NCI-H1930 (cell line): Measurements from ENCODE around the gene LGI4.
"Not testable (repeated sequence)": the region's sequence is repeated elsewhere in the genome, so short reads cannot be mapped to it uniquely, and the experiment has no call there.

Experiments used
- DNase-seq, 2 experiments: peaks; one replicate each; lab custom pipeline; 2025; lab: John Stamatoyannopoulos, UW

The LGI4 gene

DNA sequence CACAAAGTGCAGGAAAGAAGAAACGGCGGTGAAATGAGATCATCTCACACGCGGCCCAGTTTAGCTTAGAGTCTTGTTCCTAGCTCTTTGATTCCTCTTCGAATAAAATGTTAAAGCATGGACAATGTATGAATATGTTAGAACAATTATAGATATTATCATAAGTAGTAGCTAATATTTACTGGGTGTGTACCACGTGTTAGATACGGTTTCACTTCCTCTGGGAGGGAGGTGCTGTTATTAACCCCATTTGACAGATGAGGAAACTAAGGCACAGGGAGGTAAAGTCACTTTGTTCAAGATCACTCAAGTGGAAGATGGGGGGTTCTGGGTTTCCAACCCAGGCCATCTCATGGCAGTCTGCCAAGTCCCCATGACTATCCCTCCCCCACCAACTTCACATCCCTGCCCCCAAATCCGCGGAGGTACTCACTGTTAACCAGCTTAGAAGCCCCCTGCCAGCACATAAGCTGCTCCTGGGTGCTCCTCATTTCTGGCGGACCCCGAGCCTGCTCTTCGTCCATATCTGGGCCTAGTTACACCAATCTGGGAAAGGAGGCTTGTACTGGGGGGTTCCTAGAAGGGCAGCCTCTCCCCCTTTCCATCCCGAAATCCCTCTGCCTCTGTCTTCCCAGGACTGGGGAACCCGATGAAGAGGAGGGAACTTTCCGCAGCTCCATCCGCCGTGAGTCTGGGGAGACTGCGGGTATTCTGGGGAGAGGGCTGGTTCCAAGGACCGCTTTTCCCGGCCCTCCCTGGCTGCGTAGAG, 7.2 kb upstream of the LGI4 start:
- no peak for DNase-seq

DNA sequence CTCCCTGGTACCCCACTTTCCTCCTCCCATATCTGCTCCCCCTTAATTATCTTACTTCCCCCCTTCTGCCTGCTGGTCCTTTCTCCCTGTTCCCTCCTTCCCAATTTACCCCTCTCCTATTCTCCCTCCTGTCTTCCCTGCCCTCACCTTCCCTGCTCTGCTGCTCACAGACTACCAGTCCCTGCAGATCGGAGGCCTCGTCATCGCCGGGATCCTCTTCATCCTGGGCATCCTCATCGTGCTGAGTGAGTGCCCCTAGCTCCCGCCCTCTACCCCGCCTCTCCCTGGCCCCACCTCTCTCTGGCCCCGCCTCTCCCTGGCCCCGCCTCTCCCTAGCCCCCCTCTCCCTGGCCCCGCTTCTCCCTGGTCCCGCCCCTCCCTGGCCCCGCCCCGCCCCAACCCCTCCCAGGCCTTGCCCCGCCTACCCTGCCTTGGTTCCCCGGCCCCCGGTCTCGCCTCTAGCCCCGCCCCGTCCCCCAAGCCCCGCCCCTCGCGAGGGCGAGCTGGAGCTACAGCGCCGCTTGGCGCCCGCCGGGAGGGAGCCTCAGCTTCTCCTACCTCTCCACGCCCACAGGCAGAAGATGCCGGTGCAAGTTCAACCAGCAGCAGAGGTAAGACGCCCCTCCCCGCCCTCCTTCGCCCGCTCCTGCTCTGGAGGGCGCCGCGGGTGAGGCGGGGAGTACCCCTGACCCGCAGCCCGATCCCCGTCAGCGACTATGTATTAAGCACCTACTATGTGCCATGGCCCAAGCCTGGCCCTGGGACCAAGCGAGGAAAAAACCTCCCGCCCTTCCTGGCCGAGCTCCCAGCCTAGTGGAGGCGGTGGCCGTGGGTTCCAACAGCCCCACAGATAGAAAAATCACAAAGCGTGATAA, 6.3 kb upstream of the LGI4 start:
- peak; percentile 82 to 84 for DNase-seq

DNA sequence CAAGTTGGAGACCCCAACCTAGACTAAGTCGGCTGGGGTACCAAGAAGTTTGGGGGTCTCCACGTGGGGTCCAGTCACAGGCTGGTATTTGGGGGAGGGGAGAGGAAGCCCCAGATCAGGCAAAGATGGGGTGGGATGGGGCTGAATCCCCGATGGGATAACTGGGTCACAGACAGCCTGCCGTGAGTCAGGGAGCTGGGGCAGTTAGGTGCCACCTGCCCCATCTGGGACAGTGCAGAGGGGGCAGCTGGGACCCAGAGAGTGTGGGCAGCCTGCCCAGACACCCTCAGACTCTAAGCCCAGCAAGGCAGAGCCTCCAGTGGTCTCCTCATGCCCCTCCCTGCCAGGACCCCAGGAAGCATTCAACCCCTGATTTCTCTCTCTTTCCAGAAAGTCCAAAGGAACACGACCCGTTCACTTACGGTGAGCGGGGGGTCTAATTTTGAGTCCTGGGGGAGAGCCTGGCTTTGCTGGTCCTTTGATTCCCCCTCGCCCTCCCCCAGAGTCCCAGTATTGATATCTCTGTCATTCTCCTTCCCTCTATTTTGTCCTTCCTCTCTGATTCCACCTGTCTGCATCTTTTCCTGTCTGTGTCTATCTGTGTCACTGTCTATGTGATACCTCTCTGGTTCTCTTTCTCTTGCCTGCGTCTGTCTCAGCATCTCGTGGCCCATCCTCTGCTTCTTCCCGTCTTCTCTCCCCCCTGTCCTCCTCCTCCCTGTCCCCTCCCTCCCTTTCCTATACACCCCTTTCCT, 5.5 kb upstream of the LGI4 start:
- DNase-seq: no peak

DNA sequence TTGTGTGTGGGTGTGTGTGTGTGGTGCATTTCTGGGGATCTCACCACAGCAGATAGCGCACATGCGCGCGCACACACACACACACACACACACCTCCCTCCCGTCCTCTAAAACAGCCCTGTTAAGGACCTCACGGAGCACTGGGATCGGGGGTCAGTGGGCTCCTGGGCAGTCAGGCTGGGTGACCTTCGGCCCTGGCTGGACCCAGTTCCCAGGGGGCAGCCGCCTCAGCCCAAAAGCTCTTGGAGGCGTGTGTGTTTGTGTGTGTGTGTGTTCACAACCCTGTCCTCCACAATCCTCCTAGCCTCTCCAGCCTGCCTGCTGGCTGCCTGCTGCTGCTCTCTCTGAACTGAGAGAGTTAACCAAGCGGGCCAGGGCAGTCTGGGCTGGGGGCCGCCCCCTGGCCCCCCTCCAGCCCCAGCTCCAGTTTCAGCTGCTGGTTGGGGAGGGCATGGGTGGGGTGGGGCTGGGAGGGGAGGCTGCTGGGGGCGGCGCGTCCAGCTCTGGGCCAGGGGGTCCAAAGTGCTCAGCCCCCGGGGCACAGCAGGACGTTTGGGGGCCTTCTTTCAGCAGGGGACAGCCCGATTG, 3.5 kb upstream of the LGI4 start, which contains the start of gene FXYD1:
Gene FXYD1, plus strand, starts transcription at position 520 of the 588 bp plus-strand sequence. CDS start 1,256 bp downstream, outside the sequence.
- DNase-seq: no peak

DNA sequence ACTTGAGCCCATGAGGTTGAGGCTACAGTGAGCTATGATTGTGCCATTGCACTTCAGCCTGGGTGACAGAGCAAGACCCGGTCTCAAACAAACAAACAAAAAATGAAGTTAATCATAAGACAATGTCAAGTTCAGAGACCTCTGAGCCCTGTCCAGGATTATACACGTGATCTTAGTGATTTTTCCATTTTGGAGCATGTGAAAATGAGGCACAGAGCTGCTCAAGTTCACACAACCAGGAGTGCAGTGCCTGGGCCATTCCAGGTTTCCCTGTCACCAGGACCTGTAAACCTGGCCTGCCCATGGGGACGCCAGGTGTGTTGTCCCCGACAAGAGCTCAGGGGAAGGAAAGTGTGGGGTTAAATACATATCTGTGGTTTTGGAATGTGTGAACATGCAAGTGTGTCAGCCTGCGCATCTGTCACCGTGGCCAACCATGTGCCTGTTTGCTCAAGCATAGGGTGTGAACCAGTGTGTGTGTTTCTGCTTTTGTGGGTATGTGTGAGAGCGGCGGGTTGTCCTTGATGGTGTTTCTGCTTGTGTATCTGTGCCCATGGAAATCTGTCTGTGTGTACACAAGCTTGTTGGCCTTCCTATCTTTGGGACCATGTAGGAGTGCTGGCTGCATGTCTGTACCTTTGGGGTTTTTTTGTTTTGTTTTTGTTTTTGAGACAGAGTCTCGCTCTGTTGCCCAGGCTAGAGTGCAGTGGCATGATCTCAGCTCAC, 2.3 kb upstream of the LGI4 start:
- no peak for DNase-seq

DNA sequence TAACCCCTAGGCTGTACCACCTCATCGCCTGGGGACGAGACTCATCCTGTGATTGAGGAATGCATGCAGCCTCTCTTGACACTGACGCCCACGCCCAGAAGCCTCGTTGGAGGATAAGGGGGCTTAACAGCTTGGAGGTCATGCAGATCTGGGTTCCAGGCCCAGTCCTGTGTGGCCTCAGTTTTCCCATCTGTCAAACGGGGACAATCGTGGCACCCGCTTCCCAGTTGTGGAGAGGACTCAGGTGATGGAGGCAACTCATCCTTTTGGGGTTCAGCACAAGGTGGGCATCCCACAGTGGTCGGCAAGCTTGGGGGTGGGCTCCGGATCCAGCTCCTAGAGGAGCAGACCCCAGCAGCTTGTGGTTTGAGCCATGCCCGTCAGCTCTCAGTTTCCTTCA, 1.4 kb upstream of the LGI4 start:
- DNase-seq: no peak

DNA sequence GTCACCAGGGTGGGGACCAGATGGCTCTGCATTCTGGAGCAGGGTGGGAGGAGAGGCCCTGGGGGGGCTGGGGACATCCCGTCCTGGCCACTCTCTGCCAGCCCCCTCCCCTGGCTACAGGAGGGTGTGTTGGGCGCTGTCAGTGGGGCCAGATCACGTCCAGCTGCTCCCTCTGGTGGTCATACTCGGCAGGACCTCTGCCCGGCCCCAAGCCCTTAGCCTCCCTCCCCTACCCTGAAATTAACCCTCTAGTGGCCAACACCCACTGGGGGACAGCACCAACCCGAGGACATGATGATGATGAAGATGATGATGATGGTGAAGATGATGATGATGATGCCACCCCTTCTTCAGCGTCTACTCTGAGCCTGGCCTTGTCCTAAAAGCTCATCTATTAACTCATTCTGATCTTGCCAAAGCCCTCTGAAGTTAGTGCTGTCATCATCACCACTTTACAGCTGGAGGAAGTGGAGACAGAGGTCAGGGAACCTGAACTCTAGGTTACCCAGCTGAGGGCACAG, 590 bp upstream of the LGI4 start:
- DNase-seq: peak; percentile 37 to 54

DNA sequence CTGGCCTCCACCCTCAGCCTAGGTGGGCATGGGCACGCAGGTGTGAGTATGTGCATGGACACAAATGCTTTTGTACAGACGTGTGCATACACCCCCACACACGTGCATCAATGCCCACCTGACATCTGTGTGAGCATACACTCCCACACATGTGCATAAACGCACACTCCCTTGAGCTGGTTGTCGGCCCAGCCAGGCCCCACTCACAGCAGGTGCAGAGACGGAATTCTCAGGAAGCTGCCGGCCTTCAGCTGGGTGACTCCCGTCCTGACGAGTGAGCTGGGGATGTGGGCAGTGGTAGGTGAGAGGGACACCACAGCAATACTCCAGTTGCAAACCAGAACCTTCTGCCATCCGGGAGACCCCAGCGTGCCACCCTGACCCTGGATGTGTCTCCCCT, 1.0 kb downstream of the LGI4 start:
- DNase-seq: no peak

DNA sequence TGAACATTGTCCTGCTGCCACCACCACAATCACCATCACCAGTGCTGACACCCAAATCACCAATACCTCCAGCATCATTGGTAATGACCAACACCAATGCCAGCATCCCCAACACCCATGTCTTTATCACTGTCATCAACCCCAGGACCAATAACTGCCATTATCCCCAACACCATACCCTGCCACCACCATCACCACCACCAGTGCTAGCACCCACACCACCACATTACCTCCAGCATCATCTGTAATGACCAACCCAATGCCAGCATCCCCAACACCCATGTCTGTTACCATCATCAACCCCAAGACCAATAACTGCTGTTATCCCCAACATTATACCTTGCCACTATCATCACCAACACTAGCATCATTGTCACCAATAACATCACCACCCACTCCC, 2.6 kb downstream of the LGI4 start:
- no peak for DNase-seq

DNA sequence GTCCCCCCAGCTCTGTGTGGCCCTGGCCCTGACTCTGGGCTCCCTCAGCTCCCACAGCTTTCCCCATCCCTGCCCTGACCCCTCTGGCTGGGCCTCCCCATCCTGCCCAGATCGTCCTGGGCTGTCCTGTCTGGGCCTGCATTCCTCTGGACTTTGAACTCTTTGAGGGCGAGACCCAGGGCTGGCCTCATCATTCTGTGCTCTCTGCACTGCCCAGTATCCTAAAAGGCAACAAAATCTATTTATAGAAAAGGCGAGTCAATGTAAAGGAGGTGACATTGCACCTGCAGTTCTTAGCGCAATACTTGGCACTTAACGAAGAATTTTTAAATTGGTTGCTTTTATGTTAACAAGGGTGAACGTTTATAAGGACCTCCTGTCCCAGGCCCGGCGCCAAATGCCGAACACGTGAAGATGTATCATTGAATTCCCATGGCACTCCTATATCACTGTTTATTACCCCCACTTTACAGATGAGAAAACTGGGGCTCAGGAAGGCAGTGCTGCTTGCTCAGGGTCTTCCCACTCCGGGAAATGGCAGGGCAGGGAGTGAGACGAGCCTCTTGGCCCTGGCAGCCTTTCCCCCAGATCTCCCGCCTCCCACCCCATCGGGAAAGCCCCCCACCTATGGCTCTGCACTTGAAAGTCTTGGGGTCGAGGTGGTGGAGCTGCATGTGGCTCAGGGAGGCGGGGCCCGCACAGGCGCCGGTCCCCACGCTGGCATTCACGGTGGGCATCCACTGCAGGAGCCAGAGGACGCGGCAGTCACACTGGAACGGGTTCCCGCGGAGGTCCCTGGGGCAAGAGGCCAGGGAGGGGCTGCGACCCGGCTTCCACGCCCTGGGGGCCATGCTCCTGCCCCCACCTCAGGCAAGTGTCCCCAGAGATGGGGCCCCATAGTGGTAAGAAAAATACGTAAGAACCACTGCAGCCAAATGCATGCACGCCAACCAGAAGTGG, 3.8 kb downstream of the LGI4 start:
- no peak for DNase-seq

DNA sequence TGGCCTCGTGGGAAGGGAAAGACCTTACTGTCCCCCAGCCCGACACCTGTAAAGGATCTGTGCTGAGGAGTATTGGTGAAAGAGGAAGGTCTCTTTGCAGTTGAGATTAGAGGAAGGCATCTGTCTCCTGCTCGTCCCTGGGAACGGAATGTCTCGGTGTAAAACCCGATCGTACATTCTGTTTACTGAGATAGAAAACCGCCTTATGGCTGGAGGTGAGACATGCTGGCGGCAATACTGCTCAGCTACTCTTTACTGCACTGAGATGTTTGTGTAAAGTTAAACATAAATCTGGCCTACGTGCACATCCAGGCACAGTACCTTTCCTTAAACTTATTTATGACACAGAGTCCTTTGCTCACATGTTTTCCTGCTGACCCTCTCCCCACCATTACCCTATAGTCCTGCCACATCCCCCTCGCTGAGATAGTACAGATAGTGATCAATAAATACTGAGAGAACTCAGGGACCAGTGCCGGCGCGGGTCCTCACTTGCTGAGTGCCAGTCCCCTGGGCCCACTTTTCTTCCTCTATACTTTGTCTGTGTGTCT, 5.1 kb downstream of the LGI4 start:
- not testable (repeated sequence) for DNase-seq

DNA sequence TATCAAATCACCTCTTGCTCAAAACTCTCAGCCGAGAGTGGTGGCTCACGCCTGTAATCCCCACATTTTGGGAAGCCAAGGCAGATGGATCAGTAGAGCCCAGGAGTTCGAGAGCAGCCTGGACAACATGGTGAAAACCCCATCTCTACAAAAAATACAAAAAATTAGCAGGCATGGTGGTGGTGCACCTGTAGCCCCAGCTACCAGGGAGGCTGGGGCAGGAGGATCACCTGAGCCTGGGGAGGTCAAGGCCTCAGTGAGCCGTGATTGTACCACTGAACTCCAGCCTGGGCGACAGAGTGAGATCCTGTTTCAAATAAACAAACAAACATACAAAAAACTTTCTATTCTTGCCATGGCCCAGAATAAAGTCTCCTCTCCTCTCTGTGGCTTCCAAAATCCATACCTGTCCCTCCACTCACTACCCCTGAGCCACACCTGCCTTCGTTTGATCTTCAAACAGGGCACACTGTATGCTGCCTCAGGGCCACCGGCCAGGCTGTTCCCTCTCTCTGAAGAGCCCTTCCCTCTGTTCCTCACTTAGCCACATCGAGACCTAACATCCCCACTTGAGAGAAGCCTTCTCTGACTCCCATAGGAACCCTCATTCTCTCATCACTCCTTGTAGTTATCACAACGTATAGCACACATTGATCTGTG, 6.3 kb downstream of the LGI4 start:
- no peak for DNase-seq

DNA sequence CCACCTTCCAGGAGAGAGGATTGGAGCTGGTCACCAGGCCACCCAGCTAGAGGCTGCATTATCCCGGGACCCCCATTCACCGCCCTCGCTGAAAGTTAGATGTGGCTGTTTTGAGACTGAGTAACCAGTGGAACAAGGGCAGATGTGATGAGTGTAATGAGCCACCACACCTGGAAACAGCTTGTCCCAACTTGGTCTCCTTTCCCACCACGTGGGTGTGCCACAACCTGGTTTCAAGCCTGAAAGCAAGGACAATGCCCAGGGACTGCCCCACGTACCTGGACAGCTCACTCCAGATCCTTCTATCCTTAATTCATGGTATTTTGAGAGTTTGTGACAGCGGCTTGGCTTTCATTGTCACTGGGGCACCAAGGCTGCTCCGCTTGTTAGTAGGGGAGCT, 7.0 kb downstream of the LGI4 start:
- DNase-seq: no peak

DNA sequence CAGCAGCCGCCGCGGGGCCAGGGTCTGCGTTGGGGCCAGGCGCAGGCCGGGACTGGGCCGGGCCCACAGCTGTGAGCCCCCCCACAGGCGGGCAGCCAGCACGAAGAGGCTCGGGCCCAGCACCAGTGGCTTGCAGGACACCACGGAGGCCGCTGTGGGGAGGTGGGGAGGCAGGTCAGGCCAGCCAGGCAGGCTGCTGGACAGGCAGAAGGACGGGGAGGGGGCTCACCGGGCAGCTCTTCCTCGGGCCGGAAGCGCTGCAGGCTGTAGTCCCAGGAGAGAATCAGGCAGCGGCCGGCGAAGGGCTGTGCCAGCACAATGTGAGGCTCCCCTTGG, 8.3 kb downstream of the LGI4 start:
- no peak for DNase-seq

DNA sequence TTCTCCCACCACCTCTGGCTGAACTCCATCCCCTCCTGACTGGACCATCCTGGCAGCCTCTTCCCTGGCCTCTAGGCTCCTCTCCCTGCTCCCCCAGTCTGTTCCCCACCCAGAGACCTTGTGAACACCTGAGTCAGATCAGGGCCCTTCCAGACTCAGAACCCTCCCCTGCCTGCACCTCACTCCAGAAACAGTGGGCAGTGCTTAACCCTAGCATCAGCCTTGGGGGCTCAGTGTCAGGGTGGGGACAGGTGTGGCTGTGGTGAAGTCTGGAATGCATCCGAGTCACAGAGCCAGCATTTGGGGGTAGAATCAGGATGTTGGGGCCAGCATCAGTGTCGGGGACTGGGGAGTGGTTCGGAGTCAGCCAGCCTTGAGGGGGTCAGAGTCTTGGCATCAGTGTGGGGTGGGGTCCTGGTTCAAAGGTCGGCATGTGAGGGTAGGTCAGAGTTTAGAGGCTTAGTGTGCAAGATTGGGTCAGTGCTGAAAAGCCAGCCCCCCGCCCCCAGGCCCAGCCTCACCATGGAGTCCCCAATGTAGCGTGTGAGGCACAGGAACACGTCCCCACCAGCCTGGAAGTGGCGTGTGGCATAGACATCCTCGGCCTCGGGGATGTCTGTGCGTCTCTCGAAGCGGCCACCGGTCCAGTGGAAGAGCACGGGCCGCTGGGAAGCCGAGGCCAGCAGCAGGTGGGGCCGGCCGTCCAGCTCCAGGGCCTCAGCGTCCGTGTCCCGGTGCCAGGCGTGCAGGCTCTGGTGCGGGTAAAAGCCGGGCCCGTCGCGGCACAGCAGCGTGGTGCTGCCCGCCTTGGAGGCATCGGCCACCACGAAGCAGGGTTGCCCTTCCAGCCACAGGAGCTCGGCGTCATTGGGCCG, 8.9 kb downstream of the LGI4 start:
- no peak for DNase-seq

DNA sequence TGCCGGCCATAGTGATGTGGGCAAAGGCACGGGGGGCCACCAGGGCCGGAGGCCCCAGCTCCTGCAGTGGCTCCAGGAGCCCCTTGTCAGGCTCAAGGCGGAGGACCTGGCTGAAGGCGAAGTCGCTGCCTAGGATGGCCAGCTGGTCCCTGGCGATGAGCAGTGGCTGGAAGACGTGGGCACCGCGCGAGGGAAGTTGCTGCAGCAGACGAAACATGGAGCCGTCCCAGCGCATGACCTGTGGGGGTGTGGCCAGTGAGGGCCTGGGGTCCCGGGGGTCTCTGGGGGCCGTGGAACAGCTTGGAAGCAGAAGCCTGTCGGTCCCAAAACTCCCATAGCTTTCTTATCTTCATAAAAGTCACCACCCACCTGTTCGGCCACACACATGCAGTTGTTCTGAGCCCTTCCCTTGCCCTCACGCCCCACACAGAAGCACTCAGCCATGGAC, 9.6 kb downstream of the LGI4 start:
- DNase-seq: no peak

DNA sequence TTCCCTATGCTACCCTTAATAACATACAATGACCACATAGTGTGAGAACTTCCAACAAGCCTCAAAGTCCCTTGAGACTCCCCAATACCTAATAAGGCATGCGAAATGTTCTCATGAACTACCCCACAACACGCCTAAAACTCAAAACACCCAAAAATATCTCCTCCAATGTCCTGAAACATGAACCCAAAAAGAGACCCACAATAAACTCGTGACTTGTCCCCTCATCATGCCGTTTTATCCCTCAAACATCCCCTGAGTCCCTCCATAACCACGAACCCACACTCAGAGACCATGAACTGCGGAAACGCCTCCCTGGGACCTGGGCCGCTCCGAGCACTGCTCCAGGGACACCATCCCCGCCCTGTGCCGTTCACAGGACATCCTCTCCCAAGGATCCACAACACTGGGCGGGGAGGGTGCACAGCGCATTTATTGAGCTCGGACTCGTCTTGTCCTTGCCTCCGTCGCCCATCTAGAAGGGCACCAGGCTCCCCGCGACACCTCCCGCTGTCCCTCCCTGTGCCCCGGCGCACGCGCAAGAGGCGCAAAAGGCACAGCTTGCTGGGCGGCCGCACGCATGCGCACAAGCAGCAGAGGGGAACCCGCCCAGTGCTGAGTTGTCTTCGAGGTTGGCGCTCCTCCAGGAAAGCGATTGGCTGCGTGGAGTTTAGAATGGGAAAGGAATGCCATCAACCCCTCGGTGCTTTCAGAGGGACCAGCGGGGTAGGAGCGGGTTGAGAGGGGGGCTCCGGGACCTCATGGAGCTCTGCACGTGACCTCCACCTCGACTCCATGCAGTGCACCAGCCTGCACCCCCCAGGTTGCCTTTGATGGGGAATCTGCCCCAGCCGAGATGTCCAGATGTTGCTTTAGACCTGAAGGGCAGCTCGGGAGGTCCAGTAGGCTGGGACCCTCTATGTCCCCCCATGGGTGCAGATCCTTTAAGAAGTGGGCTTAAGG, 10.5 kb downstream of the LGI4 start:
- peak; percentile 81 to 88 for DNase-seq
